ENCODE measurements around the gene KIAA0930. TPM values are rescaled to one million over a fixed set of nuclear protein-coding genes. Genes with fewer than 3 reads are reported as not detected.
A peak's percentile ranks its signal among the peaks of the same experiment; 100 is the strongest.

KIAA0930 gene
- total RNA-seq, 1 experiment from 2014 or later = 55.5 TPM

DNA sequence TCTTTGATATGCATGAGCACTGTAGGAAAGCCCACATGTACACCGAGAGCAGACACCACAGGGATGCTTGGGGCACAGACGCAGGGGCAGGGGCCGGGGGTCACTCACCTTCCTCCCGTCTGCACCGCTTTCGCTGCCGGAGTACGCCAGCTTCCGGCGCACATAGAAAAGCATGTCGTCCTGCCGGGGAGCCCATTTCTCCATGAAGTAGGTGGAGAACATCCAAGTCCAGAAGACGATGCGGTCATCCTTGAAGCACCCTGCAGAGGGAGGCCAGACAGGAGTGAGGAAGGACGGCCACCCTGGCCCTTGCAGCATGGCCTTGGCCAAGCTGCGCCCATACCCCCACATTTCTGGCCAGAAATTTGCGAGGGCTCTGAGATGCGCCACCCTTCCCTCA, 28.8 kb downstream of the KIAA0930 start:
- no peak overlapping the region for H3K27ac ChIP-seq
- no peaks in the 10 kb centered on the region for H3K9me3 ChIP-seq (ENCODE audit: insufficient read depth, low read depth)
- intact Hi-C loops (cut with micrococcal nuclease; ENCODE audit: unreplicated experiment) = no loop called here
- H3K9me2 ChIP-seq (ENCODE audit: insufficient read depth) = no peaks in the 10 kb centered on the region
- DNase-seq = no peak
- peaks cover 8% of the 10 kb centered on the region; the same call in 1 of the 2 replicates for H4K20me1 ChIP-seq (ENCODE audit: insufficient read depth)
- no peaks in the 10 kb centered on the region for H3K79me2 ChIP-seq (ENCODE audit: low read depth)
- H3K36me3 ChIP-seq (ENCODE audit: low read depth) = no peaks in the 10 kb centered on the region
- H3F3A ChIP-seq (ENCODE audit: insufficient read depth, low read depth) = 0 out of 2 replicates have a peak, but pooled peaks cover 5% of the 10 kb centered on the region
- CTCF ChIA-PET = no interaction called here
- H2AFZ ChIP-seq = no peak overlapping the region
- no peaks in the 10 kb centered on the region for H3K27me3 ChIP-seq (ENCODE audit: insufficient read depth, low read depth)
- peak overlapping the region; percentile 69; the same call in 1 of the 2 replicates for H3K4me2 ChIP-seq
- BruUV-seq (replicated peaks) = TSS peak; percentile 37
- POLR2A ChIA-PET (ENCODE audit: unreplicated experiment) = interaction anchor here (0.6 kb wide), 1 partner anchor 48 kb away, joined by 6 read pairs; the partner anchor contains the start of gene NUP50
- H3K4me3 ChIP-seq = no peak overlapping the region
- TF ChIP-seq CTCF (conservative IDR thresholded peaks at IDR 0.05) (no peak), EZH2 (IDR thresholded peaks at IDR 0.05; ENCODE audit: low read depth) (no peak)
- H3K4me1 ChIP-seq (replicated peaks; ENCODE audit: insufficient read depth) = no peaks in the 10 kb centered on the region

- 0 out of 2 replicates have a peak, but pooled peaks cover 5% of the 10 kb centered on the region for H3F3A ChIP-seq (ENCODE audit: insufficient read depth, low read depth)
- no peaks in the 10 kb centered on the region for H3K9me3 ChIP-seq (ENCODE audit: insufficient read depth, low read depth)
- intact Hi-C loops (cut with micrococcal nuclease; ENCODE audit: unreplicated experiment) = no loop called here
- H2AFZ ChIP-seq = no peak overlapping the region
- no peaks in the 10 kb centered on the region for H3K36me3 ChIP-seq (ENCODE audit: low read depth)
- ChIA-PET CTCF (interaction anchor here (0.6 kb wide), 1 partner anchor 22 kb away, joined by 4 read pairs; no protein-coding TSS in a partner anchor), POLR2A (ENCODE audit: unreplicated experiment) (no interaction called here)
- no peak overlapping the region for H3K4me3 ChIP-seq
- H3K4me2 ChIP-seq = no peak overlapping the region
- BruUV-seq (replicated peaks) = no TSS peak
- H3K27me3 ChIP-seq (ENCODE audit: insufficient read depth, low read depth) = no peaks in the 10 kb centered on the region
- H3K4me1 ChIP-seq (replicated peaks; ENCODE audit: insufficient read depth) = no peaks in the 10 kb centered on the region
- DNase-seq = peak in 1 of 2 experiments; percentile 0
- no peaks in the 10 kb centered on the region for H3K79me2 ChIP-seq (ENCODE audit: low read depth)
- H3K9me2 ChIP-seq (ENCODE audit: insufficient read depth) = no peaks in the 10 kb centered on the region
- no peak overlapping the region for H3K27ac ChIP-seq
- peaks cover 7% of the 10 kb centered on the region; the same call in 1 of the 2 replicates for H4K20me1 ChIP-seq (ENCODE audit: insufficient read depth)
- TF ChIP-seq CTCF (conservative IDR thresholded peaks at IDR 0.05) (no peak), EZH2 (IDR thresholded peaks at IDR 0.05; ENCODE audit: low read depth) (no peak)
These were observed 29.3 kb downstream of the KIAA0930 start for GRCh38 chr22:45211435-45211834.

- Histone ChIP-seq H3K4me3 (no peak overlapping the region), H3K4me1 (replicated peaks; ENCODE audit: insufficient read depth) (no peaks in the 10 kb centered on the region), H3K27ac (no peak overlapping the region), H4K20me1 (ENCODE audit: insufficient read depth) (peaks cover 7% of the 10 kb centered on the region; the same call in 1 of the 2 replicates), H3K9me2 (ENCODE audit: insufficient read depth) (no peaks in the 10 kb centered on the region), H3K27me3 (ENCODE audit: insufficient read depth, low read depth) (no peaks in the 10 kb centered on the region), H3K36me3 (ENCODE audit: low read depth) (no peaks in the 10 kb centered on the region), H3K9me3 (ENCODE audit: insufficient read depth, low read depth) (no peaks in the 10 kb centered on the region), H3F3A (ENCODE audit: insufficient read depth, low read depth) (0 out of 2 replicates have a peak, but pooled peaks cover 5% of the 10 kb centered on the region), H3K4me2 (no peak overlapping the region), H2AFZ (no peak overlapping the region), H3K79me2 (ENCODE audit: low read depth) (no peaks in the 10 kb centered on the region)
- intact Hi-C loops (cut with micrococcal nuclease; ENCODE audit: unreplicated experiment) = no loop called here
- DNase-seq = no peak
- BruUV-seq (replicated peaks) = no TSS peak
- ChIA-PET CTCF (interaction anchor here (0.6 kb wide), 1 partner anchor 22 kb away, joined by 4 read pairs; no protein-coding TSS in a partner anchor), POLR2A (ENCODE audit: unreplicated experiment) (no interaction called here)
- TF ChIP-seq EZH2 (IDR thresholded peaks at IDR 0.05; ENCODE audit: low read depth) (no peak), CTCF (conservative IDR thresholded peaks at IDR 0.05) (no peak)
These were observed 29.7 kb downstream of the KIAA0930 start for GRCh38 chr22:45210991-45211390.

Measured in PC-9 (cell line).